GM20431 (cell line): ENCODE measurements around the gene MANSC1.

Experiments used
- in situ Hi-C: fragments of 300-500 bp; cut with MseI, MboI; formaldehyde crosslinking; loops from one replicate; pipeline ENCODE4 v1.15.0; 2020; ENCODE audit warnings: low sequenced_read_pairs; ENCODE audit not compliant: unreplicated experiment

The MANSC1 gene

DNA sequence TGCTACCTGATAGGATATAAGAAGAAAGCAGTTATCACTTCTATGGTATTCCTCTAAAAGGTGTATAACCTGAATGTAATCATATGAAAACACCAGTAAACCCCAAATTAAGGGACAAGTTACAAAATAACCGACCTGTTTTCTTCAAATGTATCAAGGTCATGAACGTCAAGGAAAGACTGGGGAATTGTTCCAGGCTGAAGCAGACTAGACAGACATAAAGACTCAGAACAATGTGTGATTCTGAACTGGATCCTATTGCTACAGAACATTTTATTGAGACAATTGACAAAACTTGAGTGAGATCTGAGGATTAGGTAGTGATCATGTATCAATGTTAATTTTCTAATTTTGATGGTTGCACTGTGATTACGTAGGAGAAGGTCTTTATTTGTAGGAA is 67.8 kb downstream of the MANSC1 start:
- in situ Hi-C loops: no loop called here

DNA sequence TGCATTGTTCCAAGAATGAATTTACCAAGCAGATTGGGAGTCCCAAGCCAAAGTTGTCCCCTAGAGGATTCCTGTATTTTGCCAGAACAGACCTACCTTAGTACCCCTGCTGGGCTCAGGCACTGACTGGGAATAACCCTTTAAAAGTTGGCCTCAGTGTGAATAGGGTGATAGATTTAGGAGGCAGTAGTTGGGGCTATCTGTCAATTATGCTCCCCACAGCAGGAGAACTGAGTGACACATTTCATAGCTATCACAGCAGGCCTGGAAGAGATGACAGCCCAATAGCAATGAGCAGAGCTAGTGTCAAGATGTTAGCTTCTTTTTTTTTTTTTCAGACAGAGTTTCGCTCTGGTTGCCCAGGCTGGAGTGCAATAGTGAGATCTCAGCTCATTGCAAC is 68.9 kb downstream of the MANSC1 start:
- in situ Hi-C loops: no loop called here

GRCh38 chr12:12278899-12279298 is 71.1 kb downstream of the MANSC1 start:
- in situ Hi-C loops: no loop called here
